AG10803 (cell line): ENCODE measurements around the gene GNAS-AS1.

ENCODE experiments used
- DNase-seq: peaks from one replicate; pipeline ENCODE4 v3.0.0; 2010; ENCODE audit warnings: low read depth
- H3K4me3 ChIP-seq: 2 replicates; pipeline ENCODE4 v1.5.1; 2011; ENCODE audit warnings: mild to moderate bottlenecking, low read length, control low read depth
- CTCF ChIP-seq: conservative IDR thresholded peaks from 2 replicates; pipeline ENCODE4 v1.5.1; 2011; ENCODE audit warnings: mild to moderate bottlenecking, low read length, control low read depth, inconsistent platforms

The GNAS-AS1 gene

GRCh38 chr20:58817748-58818147 lies 33.0 kb downstream of the GNAS-AS1 start:
- no peak overlapping the region for H3K4me3 ChIP-seq
- no peak for TF ChIP-seq CTCF
- DNase-seq = no peak

GRCh38 chr20:58816957-58817651 lies 33.6 kb downstream of the GNAS-AS1 start:
- no peak for DNase-seq
- no peak for TF ChIP-seq CTCF
- H3K4me3 ChIP-seq = no peak overlapping the region

GRCh38 chr20:58816051-58816450 lies 34.7 kb downstream of the GNAS-AS1 start:
- TF ChIP-seq CTCF = no peak
- no peak overlapping the region for H3K4me3 ChIP-seq
- DNase-seq = no peak

DNA sequence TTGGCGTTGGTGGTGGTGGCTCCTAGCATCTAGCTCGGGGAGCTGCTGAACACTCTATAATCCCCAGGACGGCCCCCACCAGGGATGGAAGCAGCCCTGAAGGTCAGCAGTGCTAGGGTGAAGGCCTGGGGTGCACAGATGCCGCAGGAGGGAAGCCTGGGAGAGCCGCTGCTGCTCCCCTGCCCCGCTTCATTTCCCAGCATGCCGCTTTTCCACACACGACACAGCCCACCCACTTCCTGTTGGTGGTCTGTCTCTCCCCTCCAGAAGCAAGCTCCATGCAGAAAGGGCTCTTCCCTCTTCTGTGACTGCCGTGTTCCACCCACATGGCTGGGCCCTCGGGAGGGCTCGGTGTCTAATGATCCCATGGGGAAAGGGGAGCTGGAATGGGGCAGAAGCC lies 35.3 kb downstream of the GNAS-AS1 start:
- no peak for DNase-seq
- TF ChIP-seq CTCF = no peak
- H3K4me3 ChIP-seq = no peak overlapping the region

DNA sequence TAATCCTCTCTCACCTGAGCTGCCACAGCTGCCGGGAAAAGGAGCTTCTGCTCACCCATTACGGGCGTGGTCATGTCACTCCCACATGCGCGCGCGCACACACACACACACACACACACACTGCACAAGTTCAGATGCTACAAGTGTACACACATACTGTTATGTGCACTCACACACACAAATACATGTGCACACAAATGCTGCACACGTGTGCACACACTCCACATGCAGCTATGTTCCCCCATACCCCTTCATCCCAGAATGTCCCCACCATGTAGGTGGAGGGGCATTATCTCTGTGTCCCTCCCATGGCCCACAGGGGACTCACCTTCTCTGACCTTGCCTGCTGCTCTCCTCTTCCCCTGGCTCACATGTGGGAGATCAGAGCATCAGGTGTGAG lies 37.3 kb downstream of the GNAS-AS1 start:
- no peak overlapping the region for H3K4me3 ChIP-seq
- TF ChIP-seq CTCF = no peak
- DNase-seq = no peak

GRCh38 chr20:58811334-58811733 lies 39.4 kb downstream of the GNAS-AS1 start:
- no peak for DNase-seq
- no peak for TF ChIP-seq CTCF
- H3K4me3 ChIP-seq = no peak overlapping the region

GRCh38 chr20:58810879-58811250 lies 39.8 kb downstream of the GNAS-AS1 start:
- H3K4me3 ChIP-seq = no peak overlapping the region
- no peak for TF ChIP-seq CTCF
- no peak for DNase-seq
